Astrocyte (in vitro differentiated cells and primary cell): ENCODE data around the gene RTL5.

Source experiments
- CTCF ChIP-seq: IDR thresholded peaks from 2 replicates; pipeline ENCODE4 v1.5.1; 2011; ENCODE audit warnings: low read depth, mild to moderate bottlenecking, inconsistent platforms, low read length, moderate library complexity; ENCODE audit not compliant: insufficient read depth
- EZH2 ChIP-seq: IDR thresholded peaks from 2 replicates; pipeline ENCODE4 v1.6.1; 2012; ENCODE audit warnings: mild to moderate bottlenecking, low read length, inconsistent platforms; ENCODE audit not compliant: insufficient read depth

- TF ChIP-seq CTCF (no peak), EZH2 (no peak)
Observed at GRCh38 chrX:72139538-72139937, 7.8 kb upstream of the RTL5 start.
